HFFc6 (cell line): ENCODE data around the gene GDF10. TPM values are rescaled to one million over a fixed set of nuclear protein-coding genes. Genes with fewer than 3 reads are reported as not detected.

Experiments
- DNase-seq: peaks from one replicate; pipeline ENCODE4 v3.0.0-alpha.2; 2018
- H3K27ac Mint-ChIP-seq: 2 replicates; pipeline ENCODE4 v1.8.0; 2020; ENCODE audit warnings: mild to moderate bottlenecking, mixed read lengths
- H3K27me3 Mint-ChIP-seq: 2 replicates; pipeline ENCODE4 v1.8.0; 2021; ENCODE audit warnings: mild to moderate bottlenecking, moderate library complexity, mixed read lengths; ENCODE audit not compliant: insufficient read depth
- H3K36me3 Mint-ChIP-seq: 2 replicates; pipeline ENCODE4 v1.8.0; 2021; ENCODE audit warnings: low read depth, mixed read lengths
- H3K4me1 Mint-ChIP-seq: 2 replicates; pipeline ENCODE4 v1.8.0; 2020; ENCODE audit warnings: low read depth, mixed read lengths
- H3K4me3 Mint-ChIP-seq: 2 replicates; pipeline ENCODE4 v1.8.0; 2020; ENCODE audit warnings: mild to moderate bottlenecking, moderate library complexity, mixed read lengths
- H3K9me3 Mint-ChIP-seq: 2 replicates; pipeline ENCODE4 v1.8.0; 2020; ENCODE audit warnings: mild to moderate bottlenecking, mixed read lengths
- CTCF ChIP-seq: fragments of 200-600 bp; sonication (generic); IDR thresholded peaks from 2 replicates; pipeline ENCODE4 v1.5.0; 2021; ENCODE audit warnings: antibody characterized with exemption, mild to moderate bottlenecking
- total RNA-seq, 6 experiments: library from RNA; stranded (reverse); fragmentation: NEBNext Ultra II Directional; extraction: Animal tissue kit (Norgen Biotek cat#: 25700); gene quantifications; 2 replicates in 1 of 6; 3 replicates in 5 of 6; pipeline ENCODE4 v1.2.3, GENCODE V29; 2021

Gene GDF10
- total RNA-seq, 6 experiments from 2014 or later, result not detected

GRCh38 chr10:47316131-47316530 is 16.1 kb downstream of the GDF10 start:
- no peak for DNase-seq
- no peak overlapping the region for H3K4me3 Mint-ChIP-seq
- no peak for TF ChIP-seq CTCF
- no peaks in the 10 kb centered on the region for H3K4me1 Mint-ChIP-seq
- H3K36me3 Mint-ChIP-seq, result no peaks in the 10 kb centered on the region
- peaks cover 34% of the 10 kb centered on the region for H3K27me3 Mint-ChIP-seq
- H3K9me3 Mint-ChIP-seq, result no peaks in the 10 kb centered on the region
- no peak overlapping the region for H3K27ac Mint-ChIP-seq

- Mint-ChIP-seq H3K27ac (no peak overlapping the region), H3K9me3 (no peaks in the 10 kb centered on the region), H3K4me3 (no peak overlapping the region), H3K27me3 (peaks cover 39% of the 10 kb centered on the region), H3K36me3 (no peaks in the 10 kb centered on the region), H3K4me1 (no peaks in the 10 kb centered on the region)
- TF ChIP-seq CTCF, result no peak
- no peak for DNase-seq
Measured at GRCh38 chr10:47317251-47317650, 17.3 kb downstream of the GDF10 start.

- no peak overlapping the region for H3K4me3 Mint-ChIP-seq
- no peaks in the 10 kb centered on the region for H3K36me3 Mint-ChIP-seq
- TF ChIP-seq CTCF, result no peak
- no peak for DNase-seq
- H3K27ac Mint-ChIP-seq, result no peak overlapping the region
- H3K4me1 Mint-ChIP-seq, result no peaks in the 10 kb centered on the region
- H3K27me3 Mint-ChIP-seq, result peaks cover 37% of the 10 kb centered on the region
- no peaks in the 10 kb centered on the region for H3K9me3 Mint-ChIP-seq
Measured at GRCh38 chr10:47318706-47319105, 18.7 kb downstream of the GDF10 start.

- Mint-ChIP-seq H3K4me3 (no peak overlapping the region), H3K27ac (no peak overlapping the region), H3K27me3 (peaks cover 42% of the 10 kb centered on the region), H3K36me3 (no peaks in the 10 kb centered on the region), H3K9me3 (no peaks in the 10 kb centered on the region), H3K4me1 (no peaks in the 10 kb centered on the region)
- no peak for TF ChIP-seq CTCF
- no peak for DNase-seq
Measured at GRCh38 chr10:47319784-47320183, 19.8 kb downstream of the GDF10 start.

GRCh38 chr10:47320812-47321211 is 20.8 kb downstream of the GDF10 start:
- H3K4me1 Mint-ChIP-seq, result no peaks in the 10 kb centered on the region
- no peaks in the 10 kb centered on the region for H3K9me3 Mint-ChIP-seq
- no peaks in the 10 kb centered on the region for H3K36me3 Mint-ChIP-seq
- H3K27me3 Mint-ChIP-seq, result peaks cover 46% of the 10 kb centered on the region
- no peak overlapping the region for H3K4me3 Mint-ChIP-seq
- H3K27ac Mint-ChIP-seq, result no peak overlapping the region
- TF ChIP-seq CTCF, result no peak
- no peak for DNase-seq
